HG03457 (cell line): ENCODE measurements around the gene GNB1L.

Source experiments
- ATAC-seq: cut with Tn5 transposase; IDR thresholded peaks from one replicate; pipeline ENCODE4 v1.9.1; 2021; ENCODE audit warnings: moderate number of reproducible peaks; ENCODE audit not compliant: unreplicated experiment

Gene GNB1L

DNA sequence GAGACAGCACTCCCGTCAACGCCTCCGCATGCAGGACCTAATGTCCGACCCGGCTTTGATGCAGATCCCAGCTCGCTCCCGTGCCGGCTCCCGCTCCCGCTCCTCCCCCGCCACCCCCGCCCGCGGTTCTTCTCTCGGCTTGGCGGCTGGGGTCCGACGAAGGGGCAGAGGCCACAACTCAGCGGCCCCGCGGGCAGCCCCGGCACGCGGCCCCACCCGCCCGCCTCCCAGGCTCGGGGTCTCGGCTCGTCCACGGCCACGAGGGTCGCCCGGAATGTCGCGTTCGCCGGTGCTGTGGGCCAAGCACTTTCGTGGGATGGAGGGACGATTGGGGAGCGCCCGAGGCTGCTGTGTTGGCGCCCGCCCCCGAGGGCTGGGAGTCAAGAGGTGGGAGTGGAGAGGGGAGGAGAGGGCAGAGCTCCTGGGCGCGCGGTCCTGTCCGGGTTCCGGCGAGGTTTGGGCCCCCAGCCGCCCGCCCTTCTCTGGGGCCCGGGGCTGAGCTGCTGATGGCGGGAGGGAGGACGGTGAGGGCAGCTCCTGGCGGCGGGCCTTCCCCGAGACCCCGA is 99.4 kb downstream of the GNB1L start:
- no peak for ATAC-seq

DNA sequence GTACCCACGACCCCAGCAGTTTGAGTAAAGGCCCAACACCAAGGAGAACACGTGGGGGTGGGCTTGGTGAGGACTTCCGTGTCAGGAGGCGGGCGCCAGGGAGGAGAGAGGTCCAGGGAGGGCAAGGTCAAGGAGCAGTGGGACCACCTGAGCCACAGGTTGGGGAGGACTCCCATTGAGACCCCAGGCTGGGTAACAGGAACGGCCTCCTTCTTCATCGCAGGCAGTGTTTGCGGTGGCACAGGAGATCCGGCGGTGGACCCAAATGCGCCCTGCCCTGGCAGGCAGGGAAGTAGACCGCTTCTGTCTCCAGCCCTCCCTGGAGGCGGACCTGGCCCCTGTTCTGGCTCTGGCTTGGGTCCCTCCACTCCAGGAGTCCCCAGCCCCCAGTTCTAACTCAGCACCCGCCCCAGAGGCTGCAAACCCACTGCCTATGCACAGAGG is 100.0 kb downstream of the GNB1L start:
- no peak for ATAC-seq

DNA sequence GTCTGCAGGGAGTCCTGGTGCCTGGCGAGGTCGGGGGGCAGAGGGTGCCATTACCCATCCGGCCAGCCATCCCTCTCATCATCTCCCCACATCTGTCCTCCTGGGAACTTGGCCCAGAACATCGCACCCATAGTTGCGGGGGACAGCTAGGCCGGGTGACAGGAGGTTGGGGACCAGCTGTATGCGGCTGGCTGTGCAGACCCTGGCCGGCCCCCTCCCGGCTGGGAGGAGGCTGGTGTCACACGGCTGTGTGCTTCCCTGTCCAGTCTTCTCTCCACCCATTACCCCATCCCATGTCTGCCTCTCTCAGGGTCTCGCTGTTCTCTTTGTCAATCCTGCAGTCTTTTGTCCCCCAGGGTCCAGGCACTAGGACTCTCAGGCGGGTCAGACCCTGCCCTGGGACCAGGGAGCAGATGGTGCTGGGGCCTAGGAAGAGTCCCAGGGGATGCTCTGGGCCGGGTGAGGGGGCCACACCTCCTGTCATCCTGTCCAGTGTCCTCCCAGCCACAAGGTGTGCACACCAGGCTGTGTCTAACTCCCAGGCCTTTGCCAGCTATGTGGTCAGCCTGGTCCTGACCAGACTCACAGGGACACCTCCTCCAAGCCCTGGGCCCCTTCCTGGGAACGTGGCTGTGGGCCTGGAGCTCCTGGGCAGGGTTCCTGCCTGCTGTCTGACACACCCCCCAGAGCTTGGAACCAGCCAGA is 100.5 kb downstream of the GNB1L start:
- no peak for ATAC-seq

DNA sequence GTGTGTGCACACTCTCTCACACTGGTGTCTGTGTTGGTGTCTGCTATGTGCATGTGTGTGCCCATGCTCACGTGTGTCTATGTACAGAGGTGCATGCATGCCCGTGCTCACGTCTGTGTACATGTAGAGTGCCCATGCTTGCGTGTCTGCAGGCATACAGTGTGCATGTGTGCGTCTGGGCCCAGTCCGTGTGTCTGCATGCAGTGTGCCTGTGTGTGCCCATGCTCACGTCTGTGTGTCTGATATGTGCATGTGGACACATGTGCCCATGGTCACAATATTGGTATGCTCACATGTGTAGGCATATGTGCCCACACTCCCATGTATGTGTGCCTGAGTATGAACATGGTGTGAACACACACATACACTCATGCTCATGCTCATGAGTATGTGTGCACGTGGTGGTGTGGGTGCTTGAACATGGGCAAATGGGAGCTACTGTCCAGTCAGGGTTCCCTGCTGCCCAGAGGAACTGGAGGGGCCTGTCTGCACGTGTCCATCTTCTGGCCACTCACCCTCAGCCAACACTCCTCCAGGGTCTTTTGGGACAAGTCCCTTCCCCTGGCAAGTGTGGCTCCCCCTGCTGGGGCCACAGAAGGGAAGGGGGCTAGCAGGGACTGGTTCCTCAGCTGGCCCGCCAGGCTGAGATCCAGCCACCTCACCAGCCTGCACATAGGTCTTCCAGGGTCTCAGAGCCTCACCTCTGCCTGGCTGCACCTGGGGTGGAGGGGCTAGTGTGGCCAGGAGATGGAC is 101.4 kb downstream of the GNB1L start:
- no peak for ATAC-seq

DNA sequence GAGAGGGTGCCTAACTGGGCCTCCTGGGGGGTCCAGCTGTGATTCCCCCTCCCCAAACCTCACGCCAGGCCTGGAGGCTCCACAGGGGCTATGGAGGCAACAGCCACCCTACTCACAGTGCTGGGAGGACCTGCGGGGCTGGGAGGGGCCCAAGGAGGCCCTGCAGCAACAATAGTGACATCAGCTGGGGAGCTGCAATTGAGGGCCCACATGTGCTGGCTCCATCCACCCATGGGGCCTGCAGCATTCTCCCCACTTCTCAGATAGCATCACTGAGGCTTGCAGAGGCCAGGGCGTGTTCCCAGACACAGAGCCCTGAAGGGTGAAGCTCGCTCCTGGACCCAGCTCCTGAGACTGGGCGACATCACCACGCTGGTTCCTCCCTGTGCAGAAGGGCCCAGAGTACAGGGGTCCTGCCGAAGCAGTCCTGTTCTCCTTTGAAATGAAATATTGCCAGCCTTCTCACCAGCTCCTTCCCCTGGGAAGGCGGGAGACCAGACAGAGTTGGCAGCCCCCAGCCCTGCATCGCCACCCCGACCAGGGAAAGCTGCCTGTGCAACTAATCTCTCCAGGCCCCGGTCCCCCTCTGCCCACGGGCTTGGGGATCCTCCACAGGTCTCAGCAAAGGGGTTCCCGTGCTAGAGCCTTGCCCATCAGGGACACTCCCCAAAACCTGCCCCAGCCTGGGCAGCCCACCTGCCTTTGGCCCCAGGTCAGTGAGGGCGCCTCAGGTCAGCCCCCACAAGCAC is 103.0 kb downstream of the GNB1L start:
- no peak for ATAC-seq

DNA sequence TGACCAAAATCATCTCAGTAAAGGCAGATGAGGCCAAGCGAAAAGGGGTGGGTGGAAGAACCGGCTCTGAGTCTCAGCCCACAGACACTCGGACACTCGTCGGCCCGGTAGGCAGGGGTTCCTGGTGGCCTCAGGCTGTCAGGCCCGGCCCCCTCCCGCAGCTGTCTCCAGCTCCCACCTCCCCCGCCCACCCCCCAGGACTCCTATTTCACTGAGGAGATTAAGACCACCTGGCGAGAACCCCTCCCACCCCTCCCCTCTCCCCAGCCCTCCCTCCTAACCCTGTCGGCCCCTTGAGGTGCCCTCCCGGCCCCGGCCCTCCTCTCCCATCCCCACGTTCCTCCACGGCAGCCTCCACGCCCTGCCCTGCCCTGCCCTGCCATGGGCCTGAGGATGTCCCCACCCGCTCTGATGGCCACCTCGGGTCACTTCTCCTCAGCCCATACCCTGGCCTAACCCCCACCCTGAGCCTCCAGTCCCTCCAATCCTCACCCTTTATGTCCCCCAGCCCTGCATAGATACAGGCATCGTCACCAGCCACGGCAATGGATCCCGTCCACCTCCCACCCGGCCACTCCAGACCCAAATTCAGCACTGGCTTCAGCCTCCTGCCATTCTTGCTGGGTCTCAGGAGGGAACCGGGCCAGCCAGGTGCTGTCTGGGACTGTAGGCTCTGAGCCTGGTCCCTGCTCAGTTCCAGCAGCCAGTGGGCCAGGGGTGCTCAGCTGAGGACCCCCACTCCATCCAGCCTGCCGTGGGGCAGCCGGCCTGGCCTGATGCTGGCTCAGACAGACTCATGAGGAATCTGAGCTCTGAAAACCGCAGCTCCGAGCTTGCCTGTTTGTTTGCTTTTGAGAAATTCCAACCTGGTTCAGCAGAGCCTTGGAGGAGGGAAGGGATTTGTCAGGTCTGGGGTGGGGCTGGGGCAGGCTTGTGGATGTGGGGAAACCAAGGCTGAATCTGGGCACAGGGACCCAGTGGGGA is 103.9 kb downstream of the GNB1L start:
- no peak for ATAC-seq

DNA sequence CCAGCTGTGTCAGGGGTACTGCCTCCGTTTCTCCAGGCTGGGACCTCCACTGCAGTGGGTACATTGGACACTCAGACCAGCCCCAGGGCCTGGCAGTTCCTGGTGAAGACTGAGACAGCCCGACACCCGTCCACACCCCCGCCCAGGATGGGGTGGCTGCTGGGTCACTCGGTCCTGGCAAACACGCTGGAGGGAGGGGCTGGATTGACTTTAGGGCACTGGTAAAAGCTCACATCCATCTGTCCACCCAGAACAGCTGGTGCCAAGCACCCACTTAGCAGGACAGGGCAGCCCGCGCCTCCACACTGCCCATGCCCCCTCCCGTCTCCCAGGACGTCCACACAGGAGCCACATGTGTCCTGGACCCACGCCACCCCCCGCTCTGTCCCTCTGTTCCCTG is 104.8 kb downstream of the GNB1L start:
- ATAC-seq, result no peak

DNA sequence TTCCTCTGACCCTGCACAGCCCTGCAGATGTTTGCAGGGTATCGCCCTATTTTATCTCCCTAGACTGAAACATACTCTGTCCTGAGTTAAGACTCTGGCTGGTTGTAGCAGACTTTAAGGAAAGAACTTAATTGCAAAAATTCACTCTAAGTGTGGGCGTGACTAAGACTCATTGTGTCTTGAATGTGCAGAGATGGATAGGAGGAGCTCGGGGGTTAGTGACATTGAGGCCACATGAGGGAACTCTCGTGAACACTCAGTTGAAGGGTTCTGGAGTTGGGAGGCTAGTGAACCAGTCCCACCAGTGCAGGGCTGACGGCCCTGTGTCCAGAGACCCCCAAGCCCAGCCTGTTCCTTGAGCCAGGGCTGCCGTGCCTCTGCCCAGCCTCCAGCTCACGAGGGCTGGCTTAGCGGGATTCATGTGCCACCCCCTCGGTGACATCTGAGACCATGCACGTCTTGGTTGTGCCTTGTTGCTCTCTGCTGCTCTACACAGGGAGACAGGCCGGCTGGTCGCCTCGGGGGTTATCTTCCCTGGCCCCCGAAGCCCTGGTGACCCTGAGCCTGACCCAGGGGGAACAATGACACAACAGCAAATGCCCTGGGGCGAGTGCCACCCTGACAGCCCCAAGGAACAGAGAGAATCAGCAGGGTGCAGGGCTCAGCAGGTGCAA is 105.5 kb downstream of the GNB1L start:
- no peak for ATAC-seq

DNA sequence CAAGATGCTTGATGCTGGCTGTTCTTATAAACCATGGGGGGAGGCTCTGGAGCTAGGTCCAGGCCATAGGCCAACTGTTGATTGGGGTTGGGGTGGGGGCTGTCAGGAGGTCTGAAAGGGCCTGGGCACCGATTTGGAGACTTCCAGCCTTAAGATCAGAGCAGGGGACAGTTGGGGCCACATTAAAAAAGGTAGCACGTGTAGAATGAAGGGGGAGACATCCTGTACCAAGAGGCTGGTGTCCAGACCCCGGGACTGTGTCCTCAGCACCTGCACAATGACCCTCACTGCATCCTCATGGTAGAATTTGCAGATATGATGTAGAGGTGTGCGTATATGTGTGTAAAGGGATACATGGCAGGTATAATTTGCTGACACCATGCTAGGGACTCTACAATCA is 106.5 kb downstream of the GNB1L start:
- no peak for ATAC-seq

DNA sequence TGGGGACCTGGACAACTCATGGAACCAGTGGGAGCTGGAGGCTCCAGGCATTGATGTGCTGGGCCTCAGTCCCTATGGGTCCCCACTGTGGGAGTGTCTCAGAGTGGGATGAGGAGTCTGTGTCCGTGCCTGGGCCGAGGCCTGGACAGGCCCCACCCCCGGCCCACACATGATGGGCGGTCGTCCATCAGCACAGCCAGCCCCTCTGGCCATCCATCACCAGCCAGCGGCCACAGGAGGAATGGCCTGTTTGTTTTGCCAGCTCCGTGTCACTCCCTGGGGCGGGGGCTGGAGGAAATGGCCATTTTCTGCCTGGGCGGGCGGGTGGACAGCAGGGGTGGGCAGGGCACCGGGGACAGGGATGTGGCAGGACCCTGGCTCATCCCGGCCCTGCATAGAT is 107.1 kb downstream of the GNB1L start:
- ATAC-seq, result no peak

DNA sequence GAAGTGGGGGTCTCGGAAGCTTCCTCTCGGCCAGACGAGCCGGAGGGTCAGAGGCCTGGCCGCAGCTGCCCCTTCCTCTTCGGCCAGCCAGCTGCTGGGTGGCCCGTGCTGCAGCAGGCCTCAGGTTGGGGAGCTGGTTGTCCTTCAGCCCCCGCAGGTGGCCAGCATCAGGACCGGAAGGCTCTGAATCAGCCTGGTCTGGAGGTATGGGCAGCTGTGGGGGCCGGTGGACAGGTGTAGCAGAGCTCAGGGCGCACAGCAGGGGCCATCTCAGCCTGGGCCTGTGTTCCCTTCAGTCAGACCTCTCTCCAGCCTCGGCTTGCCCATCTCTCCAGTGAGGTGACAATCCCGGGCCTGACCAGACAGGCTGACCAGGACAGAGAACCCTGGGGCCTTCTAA is 107.9 kb downstream of the GNB1L start:
- no peak for ATAC-seq

DNA sequence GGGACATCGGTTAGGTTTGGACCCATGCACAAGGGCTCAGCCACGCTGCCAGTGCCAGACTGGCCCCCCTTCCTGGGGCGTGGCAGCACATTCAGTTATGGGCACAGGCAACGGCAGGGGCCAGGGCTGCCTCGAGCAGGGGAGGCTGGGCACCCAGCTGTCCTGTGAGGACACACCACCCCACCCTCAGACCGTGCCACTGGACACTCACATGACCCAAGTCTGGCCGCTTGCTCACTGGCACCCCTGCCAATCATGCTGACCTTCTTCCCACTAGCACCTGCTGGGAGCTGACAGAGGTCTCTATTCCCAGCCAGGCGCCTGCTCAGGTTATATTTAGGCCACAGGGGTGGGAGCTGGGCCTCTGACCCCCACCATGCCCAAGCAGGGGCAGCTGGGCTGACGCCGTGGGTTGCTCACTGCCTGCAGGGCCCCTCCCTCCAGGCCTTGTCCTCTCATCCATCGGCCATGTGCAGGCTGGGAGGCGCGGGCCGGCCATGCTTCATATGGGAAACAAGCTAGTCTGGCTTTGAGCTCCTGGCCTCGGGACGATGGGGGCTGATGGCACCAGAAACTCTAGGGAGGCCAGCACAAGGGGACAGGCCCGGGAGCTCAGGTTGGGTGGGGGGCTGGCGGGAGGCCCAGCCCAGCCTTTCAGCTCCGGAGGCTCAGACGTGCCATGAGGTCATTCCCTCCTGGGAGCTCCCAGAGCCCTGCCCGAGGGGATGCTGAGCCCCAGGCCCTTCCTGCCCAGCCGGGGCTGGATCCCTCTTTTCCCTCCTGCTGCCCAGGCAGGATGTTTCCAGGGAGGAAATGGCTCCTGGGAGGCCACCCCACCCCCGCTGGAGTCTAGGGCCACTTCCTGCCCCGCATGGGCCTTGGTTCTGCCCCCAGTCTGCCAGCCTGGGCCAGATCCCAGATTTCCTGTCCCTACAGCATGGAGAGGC is 109.2 kb downstream of the GNB1L start:
- no peak for ATAC-seq

DNA sequence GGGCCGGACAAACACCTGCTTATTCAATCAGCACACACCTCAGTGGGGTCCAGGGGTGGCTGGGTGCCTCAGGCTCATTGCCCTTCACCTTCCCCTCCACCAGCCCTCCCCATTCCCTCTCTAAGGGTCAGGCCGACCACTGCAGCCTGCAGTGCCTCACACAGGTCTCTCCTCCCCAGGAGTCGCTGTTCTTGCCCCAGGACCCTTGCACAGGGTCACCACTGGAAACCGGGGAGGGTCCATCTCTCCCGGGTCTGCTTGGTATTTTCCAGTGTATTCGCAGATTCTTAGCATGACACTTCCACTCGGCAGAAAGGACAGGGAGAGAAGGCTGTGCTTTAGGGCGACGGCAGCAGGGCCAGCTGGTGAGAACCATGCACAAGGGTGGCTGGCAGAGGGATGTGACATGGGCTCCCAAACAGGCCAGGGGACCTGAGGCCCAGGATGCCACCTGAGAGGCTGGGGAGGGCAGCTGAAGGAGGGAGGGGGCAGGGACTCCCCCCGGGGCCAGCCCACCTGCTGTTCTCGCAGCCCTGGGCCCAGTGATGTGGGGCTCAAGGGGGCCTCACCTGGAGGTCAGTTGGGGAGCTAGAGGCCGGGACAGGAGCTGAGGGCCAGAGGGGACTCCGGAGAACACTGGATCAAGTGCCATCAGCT is 110.2 kb downstream of the GNB1L start:
- no peak for ATAC-seq

DNA sequence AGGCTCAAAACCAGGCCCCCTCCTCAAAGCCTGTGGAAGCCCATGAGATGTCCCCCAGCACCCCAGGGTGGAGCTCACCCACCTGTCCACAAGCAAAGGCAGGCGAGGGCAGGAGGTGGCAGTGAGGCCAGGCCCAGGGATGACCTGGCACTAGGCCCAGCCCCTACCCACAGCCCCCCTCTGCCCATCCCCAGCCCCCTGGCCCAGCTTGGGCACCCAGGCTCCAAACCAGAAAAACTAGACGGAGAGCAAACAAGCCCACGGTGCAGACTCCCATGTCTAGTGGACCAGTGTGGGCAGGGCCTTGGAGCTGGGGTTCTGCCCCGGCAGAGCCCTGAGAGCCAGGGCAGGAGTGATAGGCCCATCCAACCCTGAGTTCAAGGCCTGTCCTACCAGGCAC is 111.0 kb downstream of the GNB1L start:
- ATAC-seq, result no peak

DNA sequence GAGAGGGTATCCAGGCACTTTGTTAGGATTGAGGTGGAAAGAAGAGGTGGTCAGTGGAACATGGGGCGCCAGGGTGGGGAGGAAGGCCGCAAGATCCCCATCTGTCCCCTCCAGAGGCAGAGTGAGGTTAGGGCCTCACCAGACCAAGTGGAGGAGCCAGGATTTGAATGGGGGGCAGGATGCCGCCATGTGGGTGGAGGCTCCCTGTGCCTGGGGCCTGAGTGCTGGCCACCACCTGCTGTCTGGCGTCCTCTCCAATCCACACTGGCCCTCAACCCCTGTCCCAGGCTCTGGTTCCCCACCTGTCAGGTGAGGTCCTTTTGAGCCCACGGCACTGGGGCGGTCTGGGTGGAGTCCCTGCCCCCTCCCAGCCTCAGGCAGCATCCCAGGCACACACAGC is 111.6 kb downstream of the GNB1L start:
- no peak for ATAC-seq

DNA sequence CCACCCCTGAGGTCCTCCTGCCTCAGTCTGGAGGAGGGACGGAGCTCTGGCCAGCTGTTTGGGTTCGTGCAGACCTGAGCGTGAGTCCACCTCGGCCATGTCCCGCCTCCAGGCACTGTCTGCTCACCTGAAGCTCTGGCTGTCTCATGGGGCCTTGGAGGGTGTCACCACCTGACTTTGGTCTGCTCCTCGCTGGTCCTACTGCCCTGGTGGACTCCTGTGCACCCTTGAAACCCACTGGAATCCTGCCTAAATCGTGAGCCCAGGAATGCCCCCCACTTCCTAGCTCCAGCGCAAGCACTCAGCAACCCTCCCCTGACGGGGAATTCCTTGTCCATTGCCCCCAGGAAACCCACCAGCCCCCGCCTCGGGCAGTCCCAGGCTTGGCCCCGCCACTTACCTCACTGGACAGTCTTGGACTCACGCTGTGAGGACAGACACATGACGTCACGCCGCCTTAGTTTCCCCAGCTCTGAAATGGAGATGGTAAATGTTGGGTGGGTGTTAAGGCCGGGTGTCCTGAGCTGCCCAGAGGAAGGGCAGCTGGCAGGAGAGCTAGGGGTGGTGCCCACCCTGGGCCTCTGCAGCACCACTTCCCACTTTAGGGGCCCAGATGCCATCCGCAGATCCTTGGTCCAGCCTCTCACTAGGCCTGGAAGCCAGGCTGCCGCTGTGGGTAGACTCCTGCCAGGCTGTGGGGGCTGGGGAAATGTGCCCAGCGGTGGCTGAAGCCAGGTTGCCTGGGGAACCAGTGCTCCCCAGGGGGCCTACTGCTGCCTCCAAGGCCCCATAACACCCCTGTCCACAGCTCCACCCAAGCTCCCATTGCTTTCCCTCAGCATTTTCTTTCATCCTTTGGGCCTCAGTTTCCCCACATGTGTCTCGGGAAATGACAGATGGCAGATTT is 112.3 kb downstream of the GNB1L start:
- no peak for ATAC-seq

DNA sequence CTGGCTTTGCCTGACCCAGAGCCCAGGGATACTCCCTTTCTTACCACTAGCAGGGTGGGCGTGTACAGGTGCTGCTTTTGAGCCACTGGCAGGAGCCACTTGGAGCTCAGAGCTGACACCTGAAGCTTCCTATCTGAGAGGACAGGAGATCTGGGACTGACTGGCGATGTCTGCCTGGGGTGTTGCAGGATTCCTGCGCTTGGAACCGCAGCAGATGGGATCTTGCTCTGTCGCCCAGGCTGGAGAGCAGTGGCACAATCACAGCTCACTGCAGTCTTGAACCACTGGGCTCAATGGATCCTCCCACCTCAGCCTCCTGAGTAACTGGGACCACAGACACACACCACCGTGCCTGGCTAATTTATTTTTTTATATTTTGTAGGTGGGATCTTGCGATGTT is 113.6 kb downstream of the GNB1L start:
- no peak for ATAC-seq
